ENCODE results near the gene ZDHHC14.

Gene ZDHHC14

DNA sequence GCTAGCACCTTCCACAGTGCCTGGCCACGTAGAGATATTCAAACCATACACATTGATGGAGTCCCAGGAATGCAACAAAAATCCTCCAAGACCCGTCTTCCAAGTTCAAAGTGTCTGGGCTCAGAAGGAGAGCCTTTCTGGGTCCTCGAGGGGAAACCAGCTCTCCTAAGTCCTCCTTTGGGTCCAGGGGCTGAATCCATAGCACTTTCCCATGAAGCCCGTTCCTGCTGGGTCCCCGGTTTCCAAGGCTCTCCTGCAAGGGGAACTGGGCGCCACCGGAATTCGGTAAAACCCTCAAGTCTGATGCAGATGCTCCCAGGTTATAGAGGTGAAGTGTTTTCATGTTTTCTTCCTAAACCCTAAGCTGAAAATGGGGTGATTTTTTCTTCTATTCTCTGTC is 340.8 kb downstream of the ZDHHC14 start:
- no peak for DNase-seq (ENCODE audit: low spot score)

DNA sequence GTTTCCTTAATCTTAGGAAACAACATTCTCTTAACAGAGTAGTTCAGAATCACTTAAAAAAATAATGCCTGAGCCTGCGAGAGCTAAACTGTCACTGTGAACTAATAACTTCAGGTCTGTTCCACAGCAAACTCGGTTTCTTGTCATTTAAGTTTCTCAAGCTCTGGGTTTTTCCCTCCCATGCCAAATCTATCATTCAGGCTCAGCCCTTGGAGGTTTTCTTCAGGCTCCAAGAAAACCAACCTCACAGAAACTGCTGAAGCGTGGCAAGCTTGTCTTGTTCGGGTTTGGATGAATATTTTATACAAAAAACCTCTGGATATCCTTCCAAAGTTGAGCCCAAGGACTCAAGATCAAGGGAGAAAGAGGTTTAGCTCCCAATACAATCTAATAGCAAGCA is 342.4 kb downstream of the ZDHHC14 start:
- DNase-seq (ENCODE audit: low spot score) = no peak

DNA sequence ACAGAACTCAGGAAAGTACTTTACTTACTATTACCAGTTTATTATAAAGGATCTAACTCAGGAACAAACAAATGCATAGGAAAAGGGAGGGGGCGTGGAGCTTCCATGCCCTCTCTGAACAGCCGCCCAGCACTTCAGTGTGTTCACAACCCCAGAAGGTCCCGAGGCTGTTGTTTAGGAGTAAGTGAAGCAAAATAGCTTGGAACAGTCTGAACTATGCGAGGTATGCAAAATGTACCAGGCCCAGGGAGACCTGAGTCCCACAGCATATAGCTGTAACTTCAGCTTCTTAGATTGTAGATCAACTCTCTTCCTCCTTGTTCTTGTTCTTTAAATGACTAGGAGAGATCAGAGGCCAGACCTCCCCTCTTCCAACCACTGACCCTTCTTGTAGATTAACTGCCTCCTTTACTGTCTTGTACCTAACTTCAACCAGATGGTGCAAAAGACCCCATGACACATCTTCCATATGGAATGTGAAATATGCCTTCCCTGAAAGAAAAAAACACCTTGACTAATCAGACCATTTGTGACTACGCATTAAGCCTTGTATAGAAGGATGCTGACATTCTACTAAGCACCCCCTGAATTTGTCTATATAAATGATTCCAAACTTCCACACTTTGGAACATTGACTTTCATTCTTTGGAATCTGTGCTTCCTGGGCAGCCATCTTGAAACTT is 343.3 kb downstream of the ZDHHC14 start:
- no peak for DNase-seq (ENCODE audit: low spot score)

- DNase-seq (ENCODE audit: low spot score) = no peak
Observed at GRCh38 chr6:157724960-157725741, 344.2 kb downstream of the ZDHHC14 start.

GRCh38 chr6:157725836-157726235 is 344.8 kb downstream of the ZDHHC14 start:
- DNase-seq (ENCODE audit: low spot score) = no peak

DNA sequence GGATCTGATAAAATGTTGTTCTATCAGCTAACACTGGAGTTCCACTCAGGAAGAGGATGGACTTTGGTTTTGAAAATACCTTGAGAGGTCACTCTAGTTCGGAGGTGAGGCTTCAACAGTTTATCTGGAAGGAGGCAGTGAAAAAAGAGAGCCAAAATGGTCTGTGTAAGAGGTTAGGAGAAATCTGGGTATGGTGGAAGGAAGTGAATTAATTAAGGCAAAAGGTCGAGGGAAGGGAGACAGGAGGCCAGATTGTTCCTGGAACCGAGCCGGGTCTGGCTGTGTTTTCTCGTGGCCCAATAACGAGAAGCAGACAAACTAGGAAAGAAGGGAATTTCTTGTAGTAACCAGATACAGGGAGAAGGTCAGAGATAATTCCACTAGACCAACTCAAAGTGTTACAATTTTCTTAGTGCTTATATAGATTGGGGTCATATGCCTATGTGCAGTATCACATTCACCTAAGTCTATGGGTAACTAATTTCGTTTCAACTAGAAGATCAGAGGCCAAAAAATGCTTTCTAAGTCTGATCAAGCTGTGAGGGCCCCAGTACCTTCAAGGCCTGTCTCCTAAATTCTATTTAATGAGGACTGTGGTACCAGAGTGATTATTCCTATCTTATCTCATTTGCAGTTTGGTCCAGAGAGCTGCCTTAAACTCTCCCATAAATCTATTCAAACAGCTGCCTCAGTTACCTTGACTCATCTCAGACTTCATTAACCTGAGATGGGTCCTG is 346.1 kb downstream of the ZDHHC14 start:
- DNase-seq (ENCODE audit: low spot score) = no peak

All from ecto neural progenitor cell (in vitro differentiated cells).